ENCODE data around the gene MRPL38. TPM values are rescaled to one million over a fixed set of nuclear protein-coding genes. Genes with fewer than 3 reads are reported as not detected.

Gene MRPL38
- total RNA-seq, 4 donors from 2014 or later: 41.7 to 113 (median 50.2) TPM

DNA sequence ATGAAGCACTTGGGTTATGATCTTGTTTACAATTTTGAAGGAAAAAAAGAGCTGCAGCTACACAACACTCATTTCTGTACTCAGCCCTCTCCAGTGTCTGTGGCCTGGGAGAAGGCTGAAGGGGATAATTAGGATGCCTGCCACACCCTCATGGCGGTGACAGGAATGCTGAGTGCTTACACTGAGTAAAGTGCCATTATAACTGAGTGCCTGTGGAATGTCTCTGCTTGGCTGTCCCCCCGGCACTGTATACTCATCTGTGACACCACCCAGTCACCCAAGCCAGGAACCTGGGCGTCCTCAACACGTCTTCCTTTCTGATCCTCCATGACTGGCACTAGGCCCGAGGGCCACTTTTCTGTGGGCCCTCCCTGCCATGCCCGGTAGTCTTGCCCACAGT, 3.5 kb upstream of the MRPL38 start:
- no peak for DNase-seq (ENCODE audit: low spot score in 2 of 2)
- no peaks in the 10 kb centered on the region for H3K36me3 ChIP-seq
- H3K27me3 ChIP-seq: no peaks in the 10 kb centered on the region
- H3K9me3 ChIP-seq: no peaks in the 10 kb centered on the region
- TF ChIP-seq POLR2AphosphoS5 (IDR thresholded peaks at IDR 0.05) (no peak), EP300 (IDR thresholded peaks at IDR 0.05) (no peak), POLR2A (IDR thresholded peaks at IDR 0.05) (no peak)
- TF ChIP-seq, protein P1, sequence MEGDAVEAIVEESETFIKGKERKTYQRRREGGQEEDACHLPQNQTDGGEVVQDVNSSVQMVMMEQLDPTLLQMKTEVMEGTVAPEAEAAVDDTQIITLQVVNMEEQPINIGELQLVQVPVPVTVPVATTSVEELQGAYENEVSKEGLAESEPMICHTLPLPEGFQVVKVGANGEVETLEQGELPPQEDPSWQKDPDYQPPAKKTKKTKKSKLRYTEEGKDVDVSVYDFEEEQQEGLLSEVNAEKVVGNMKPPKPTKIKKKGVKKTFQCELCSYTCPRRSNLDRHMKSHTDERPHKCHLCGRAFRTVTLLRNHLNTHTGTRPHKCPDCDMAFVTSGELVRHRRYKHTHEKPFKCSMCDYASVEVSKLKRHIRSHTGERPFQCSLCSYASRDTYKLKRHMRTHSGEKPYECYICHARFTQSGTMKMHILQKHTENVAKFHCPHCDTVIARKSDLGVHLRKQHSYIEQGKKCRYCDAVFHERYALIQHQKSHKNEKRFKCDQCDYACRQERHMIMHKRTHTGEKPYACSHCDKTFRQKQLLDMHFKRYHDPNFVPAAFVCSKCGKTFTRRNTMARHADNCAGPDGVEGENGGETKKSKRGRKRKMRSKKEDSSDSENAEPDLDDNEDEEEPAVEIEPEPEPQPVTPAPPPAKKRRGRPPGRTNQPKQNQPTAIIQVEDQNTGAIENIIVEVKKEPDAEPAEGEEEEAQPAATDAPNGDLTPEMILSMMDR (IDR thresholded peaks at IDR 0.05): no peak
- WGBS: 19% methylated on average over 6 of the region's 6 CpGs
- peaks cover 57% of the 10 kb centered on the region for H3K4me1 ChIP-seq
- no peak overlapping the region for H3K4me3 ChIP-seq
- H3K27ac ChIP-seq: peak overlapping the region; percentile 56

- Histone ChIP-seq H3K27me3 (no peaks in the 10 kb centered on the region), H3K36me3 (peaks cover 10% of the 10 kb centered on the region), H3K9me3 (no peaks in the 10 kb centered on the region), H3K4me1 (peaks cover 57% of the 10 kb centered on the region), H3K27ac (peak overlapping the region; percentile 52), H3K4me3 (no peak overlapping the region)
- TF ChIP-seq POLR2AphosphoS5 (IDR thresholded peaks at IDR 0.05): no peak
- TF ChIP-seq EP300 (IDR thresholded peaks at IDR 0.05): no peak
- no peak for TF ChIP-seq POLR2A (IDR thresholded peaks at IDR 0.05)
- TF ChIP-seq, protein P1 (IDR thresholded peaks at IDR 0.05): no peak
- no peak for DNase-seq (ENCODE audit: low spot score in 2 of 2)
- whole genome bisulfite sequencing: 76% methylated on average over 9 of the region's 10 CpGs
Observed at GRCh38 chr17:75906143-75906884, 1.6 kb upstream of the MRPL38 start.

DNA sequence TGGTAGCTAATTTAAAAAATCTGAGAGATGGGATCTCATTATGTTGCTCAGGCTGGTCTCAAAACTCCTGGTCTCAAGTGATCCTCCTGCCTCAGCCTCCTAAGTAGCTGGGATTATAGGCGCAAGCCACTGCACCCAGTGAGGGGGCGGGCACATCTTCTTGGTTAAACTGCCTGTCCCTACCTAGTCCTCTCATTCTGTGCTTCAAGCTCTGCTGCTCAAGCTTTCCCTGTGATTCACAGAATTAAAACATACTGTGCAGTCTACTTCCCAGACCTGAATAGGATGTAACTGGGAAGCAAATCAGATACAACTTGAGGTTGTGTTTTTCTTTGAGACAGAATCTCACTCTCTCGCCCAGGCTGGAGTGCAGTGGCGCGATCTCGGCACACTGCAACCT, 2.3 kb downstream of the MRPL38 start:
- peaks cover 34% of the 10 kb centered on the region for H3K4me1 ChIP-seq
- H3K9me3 ChIP-seq: no peaks in the 10 kb centered on the region
- H3K36me3 ChIP-seq: peaks cover 45% of the 10 kb centered on the region
- H3K27ac ChIP-seq: no peak overlapping the region
- no peak for DNase-seq (ENCODE audit: low spot score in 2 of 2)
- no peak for TF ChIP-seq POLR2AphosphoS5 (IDR thresholded peaks at IDR 0.05)
- TF ChIP-seq EP300 (IDR thresholded peaks at IDR 0.05): no peak
- TF ChIP-seq POLR2A (IDR thresholded peaks at IDR 0.05): no peak
- TF ChIP-seq, protein P1 (IDR thresholded peaks at IDR 0.05): no peak
- WGBS: 95% methylated on average over 6 of the region's 6 CpGs
- H3K4me3 ChIP-seq: no peak overlapping the region
- H3K27me3 ChIP-seq: no peaks in the 10 kb centered on the region

- Histone ChIP-seq H3K36me3 (peaks cover 45% of the 10 kb centered on the region), H3K9me3 (no peaks in the 10 kb centered on the region), H3K4me3 (no peak overlapping the region), H3K4me1 (peaks cover 36% of the 10 kb centered on the region), H3K27ac (no peak overlapping the region), H3K27me3 (no peaks in the 10 kb centered on the region)
- TF ChIP-seq, protein P1 (IDR thresholded peaks at IDR 0.05): no peak
- TF ChIP-seq EP300 (IDR thresholded peaks at IDR 0.05) (no peak), POLR2AphosphoS5 (IDR thresholded peaks at IDR 0.05) (no peak), POLR2A (IDR thresholded peaks at IDR 0.05) (no peak)
- no peak for DNase-seq (ENCODE audit: low spot score in 2 of 2)
- WGBS: 87% methylated on average over 17 of the region's 18 CpGs
Observed at GRCh38 chr17:75901727-75902126, 3.0 kb downstream of the MRPL38 start.

GRCh38 chr17:75900691-75901533, 3.8 kb downstream of the MRPL38 start:
- no peak overlapping the region for H3K4me3 ChIP-seq
- no peaks in the 10 kb centered on the region for H3K27me3 ChIP-seq
- H3K9me3 ChIP-seq: no peaks in the 10 kb centered on the region
- no peak for DNase-seq (ENCODE audit: low spot score in 2 of 2)
- H3K36me3 ChIP-seq: peaks cover 45% of the 10 kb centered on the region
- no peak for TF ChIP-seq POLR2A (IDR thresholded peaks at IDR 0.05)
- no peak overlapping the region for H3K27ac ChIP-seq
- peaks cover 34% of the 10 kb centered on the region for H3K4me1 ChIP-seq
- WGBS: 78% methylated on average over 10 of the region's 13 CpGs

Data from suprapubic skin (tissue), 4 donors.